H1 (cell line): Measurements from ENCODE around the gene SLC24A1. TPM values are rescaled to one million over a fixed set of nuclear protein-coding genes. Genes with fewer than 3 reads are reported as not detected.

Experiments
- CTCF ChIA-PET: fragments of 300-600 bp; sonication (Branson Sonifier 250); formaldehyde crosslinking; loops from one replicate; lab custom pipeline; 2021; ENCODE audit not compliant: partially characterized antibody; lab: Charles Lee
- POLR2A ChIA-PET: fragments of 300-600 bp; sonication (Branson Sonifier 250); formaldehyde crosslinking; loops from one replicate; lab custom pipeline; 2021; ENCODE audit warnings: inconsistent platforms; ENCODE audit not compliant: partially characterized antibody; lab: Charles Lee
- DNase-seq, 2 experiments: peaks; one replicate each; pipeline versions ENCODE4 v3.0.0 to v3.0.0-alpha.2; 2010 to 2022; ENCODE audit warnings: low spot score in 2 of 2, low read depth in 1 of 2, mixed read lengths in 1 of 2
- FAIRE-seq: peaks from 2 replicates; lab custom pipeline; 2011; peaks lifted over from hg19 to GRCh38; lab: Jason Lieb, UNC
- H2AFZ ChIP-seq: 2 replicates; pipeline ENCODE4 v1.8.1; 2012; ENCODE audit warnings: low read length, inconsistent platforms
- H2AK5ac ChIP-seq: 2 replicates; pipeline ENCODE4 v1.6.1; 2013; ENCODE audit warnings: low read depth, low read length
- H2BK120ac ChIP-seq: replicated peaks from 2 replicates; pipeline ENCODE3; 2013; ENCODE audit warnings: low read depth, low read length, inconsistent platforms
- H2BK12ac ChIP-seq: 2 replicates; pipeline ENCODE4 v1.6.1; 2013; ENCODE audit warnings: low read depth, low read length
- H2BK15ac ChIP-seq: 2 replicates; pipeline ENCODE4 v1.6.1; 2013; ENCODE audit warnings: low read length
- H2BK20ac ChIP-seq: 2 replicates; pipeline ENCODE4 v1.6.1; 2013; ENCODE audit warnings: low read length
- H2BK5ac ChIP-seq: 2 replicates; pipeline ENCODE4 v1.6.1; 2013; ENCODE audit warnings: low read depth, low read length
- H3K14ac ChIP-seq: 2 replicates; pipeline ENCODE4 v1.6.1; 2013; ENCODE audit warnings: inconsistent platforms; ENCODE audit not compliant: insufficient read length
- H3K18ac ChIP-seq: 2 replicates; pipeline ENCODE4 v1.6.1; 2013; ENCODE audit warnings: low read length; ENCODE audit errors: extremely low read depth
- H3K23ac ChIP-seq: 2 replicates; pipeline ENCODE4 v1.6.1; 2013; ENCODE audit warnings: inconsistent platforms; ENCODE audit not compliant: insufficient read length
- H3K23me2 ChIP-seq: 2 replicates; pipeline ENCODE4 v1.6.1; 2013; ENCODE audit warnings: low read depth, low read length
- H3K27ac ChIP-seq: 2 replicates; pipeline ENCODE4 v1.6.1; 2011; ENCODE audit warnings: low read depth, low read length, inconsistent platforms
- H3K27me3 ChIP-seq, 4 experiments: replicated peaks in 1 of 4; 1 replicate in 1 of 4; 2 replicates in 3 of 4; pipeline versions ENCODE4 v1.6.1 to v1.8.1; 2011 to 2013; ENCODE audit warnings: low read length in 3 of 4, mild to moderate bottlenecking in 3 of 4, inconsistent platforms in 2 of 4, mixed read lengths in 2 of 4, moderate library complexity in 1 of 4; ENCODE audit not compliant: control insufficient read depth in 3 of 4, insufficient read depth in 3 of 4; ENCODE audit errors: extremely low read depth in 1 of 4
- H3K36me3 ChIP-seq, 4 experiments: 2 replicates each; pipeline versions ENCODE4 v1.6.1 to v1.8.1; 2011 to 2013; ENCODE audit warnings: mild to moderate bottlenecking in 4 of 4, low read length in 3 of 4, moderate library complexity in 2 of 4, control low read depth in 1 of 4, inconsistent platforms in 1 of 4; ENCODE audit not compliant: insufficient read depth in 4 of 4, control insufficient read depth in 2 of 4
- H3K4ac ChIP-seq: replicated peaks from 2 replicates; pipeline ENCODE3; 2013; ENCODE audit warnings: low read length, low read depth, mixed read lengths, inconsistent platforms; ENCODE audit not compliant: insufficient read length
- H3K4me1 ChIP-seq, 4 experiments: replicated peaks in 1 of 4; 1 replicate in 1 of 4; 2 replicates in 3 of 4; pipeline versions ENCODE4 v1.6.1 to v1.8.1; 2011 to 2013; ENCODE audit warnings: low read length in 3 of 4, inconsistent platforms in 2 of 4, mixed read lengths in 1 of 4; ENCODE audit not compliant: insufficient read depth in 4 of 4, control insufficient read depth in 3 of 4
- H3K4me2 ChIP-seq, 2 experiments: 2 replicates each; pipeline versions ENCODE4 v1.6.1 to v1.8.1; 2011 to 2013; ENCODE audit warnings: low read depth in 2 of 2, low read length in 2 of 2, control low read depth in 1 of 2, inconsistent platforms in 1 of 2, mild to moderate bottlenecking in 1 of 2; ENCODE audit not compliant: insufficient read depth in 1 of 2
- H3K4me3 ChIP-seq, 4 experiments: fragments of 200-600, 300-600 bp in 1 of 4; sonication (generic), shearing (Covaris generic), sonication (Bioruptor Twin) in 1 of 4; 2 replicates each; pipeline versions ENCODE4 v1.5.1 to v1.8.1; 2011 to 2016; ENCODE audit warnings: low read length in 4 of 4, low read depth in 3 of 4, control low read depth in 2 of 4, inconsistent platforms in 2 of 4, mild to moderate bottlenecking in 2 of 4, mixed read lengths in 1 of 4, moderate library complexity in 1 of 4; ENCODE audit not compliant: insufficient read depth in 2 of 4; ENCODE audit errors: extremely low read depth in 1 of 4
- H3K56ac ChIP-seq: replicated peaks from 2 replicates; pipeline ENCODE3; 2013; ENCODE audit warnings: low read depth, mild to moderate bottlenecking, mixed read lengths, low read length, inconsistent platforms; ENCODE audit not compliant: insufficient read length
- H3K79me1 ChIP-seq: 2 replicates; pipeline ENCODE4 v1.6.1; 2013; ENCODE audit warnings: low read depth, low read length, control low read depth
- H3K79me2 ChIP-seq, 2 experiments: 2 replicates each; pipeline versions ENCODE4 v1.6.1 to v1.8.1; 2012 to 2013; ENCODE audit warnings: low read length in 2 of 2, mild to moderate bottlenecking in 2 of 2, inconsistent platforms in 1 of 2; ENCODE audit not compliant: insufficient read depth in 2 of 2, control insufficient read depth in 1 of 2
- H3K9ac ChIP-seq, 4 experiments: replicated peaks in 1 of 4; 1 replicate in 1 of 4; 2 replicates in 3 of 4; pipeline versions ENCODE4 v1.6.1 to v1.8.1; 2011 to 2013; ENCODE audit warnings: low read depth in 3 of 4, low read length in 3 of 4, control low read depth in 2 of 4, mild to moderate bottlenecking in 2 of 4, moderate library complexity in 2 of 4, inconsistent platforms in 1 of 4; ENCODE audit errors: extremely low read depth in 1 of 4
- H3K9me3 ChIP-seq, 2 experiments: 2 replicates each; pipeline versions ENCODE4 v1.6.1 to v1.8.1; 2012 to 2013; ENCODE audit warnings: mild to moderate bottlenecking in 2 of 2, moderate library complexity in 2 of 2, control low read depth in 1 of 2, inconsistent platforms in 1 of 2, low read depth in 1 of 2, low read length in 1 of 2, mixed read lengths in 1 of 2; ENCODE audit not compliant: insufficient read depth in 2 of 2
- H4K20me1 ChIP-seq, 2 experiments: replicated peaks in 1 of 2; 2 replicates each; pipeline versions ENCODE3 to v1.8.1; 2011 to 2013; ENCODE audit warnings: inconsistent platforms in 2 of 2, low read length in 2 of 2, mild to moderate bottlenecking in 1 of 2; ENCODE audit not compliant: insufficient read depth in 2 of 2, control insufficient read depth in 1 of 2
- H4K5ac ChIP-seq: 2 replicates; pipeline ENCODE4 v1.6.1; 2013; ENCODE audit warnings: low read length, low read depth, mixed read lengths, inconsistent platforms; ENCODE audit not compliant: insufficient read length
- H4K8ac ChIP-seq: 2 replicates; pipeline ENCODE4 v1.8.0; 2013; ENCODE audit warnings: mild to moderate bottlenecking, moderate library complexity, low read length, inconsistent platforms; ENCODE audit not compliant: insufficient read depth; ENCODE audit errors: extremely low read depth
- H4K91ac ChIP-seq: replicated peaks from 2 replicates; pipeline ENCODE3; 2013; ENCODE audit warnings: low read length, mixed read lengths, inconsistent platforms; ENCODE audit not compliant: insufficient read length
- EP300 ChIP-seq, 2 experiments: IDR thresholded peaks; 1 replicate in 1 of 2; 2 replicates in 1 of 2; pipeline ENCODE4 v1.6.1; 2011 to 2012; ENCODE audit warnings: low read depth in 2 of 2, low read length in 2 of 2, mild to moderate bottlenecking in 2 of 2, borderline replicate concordance in 1 of 2, inconsistent platforms in 1 of 2, moderate library complexity in 1 of 2
- EZH2 ChIP-seq: fragments of 200-600 bp; sonication (generic); IDR thresholded peaks from 2 replicates; pipeline ENCODE4 v1.7.1; 2012; ENCODE audit warnings: low read depth, mild to moderate bottlenecking, moderate library complexity, low read length, inconsistent platforms; ENCODE audit not compliant: severe bottlenecking
- KDM5A ChIP-seq: fragments of 200-600 bp; IDR thresholded peaks from 2 replicates; pipeline ENCODE4 v1.7.1; 2012; ENCODE audit warnings: mild to moderate bottlenecking, low read length, inconsistent platforms, mixed read lengths
- NRF1 ChIP-seq: IDR thresholded peaks from 2 replicates; pipeline ENCODE4 v1.6.1; 2011; ENCODE audit warnings: mild to moderate bottlenecking, low read depth, low read length, improper control_type of control experiment
- POLR2AphosphoS5 ChIP-seq: IDR thresholded peaks from 2 replicates; pipeline ENCODE4 v1.6.1; 2011; ENCODE audit warnings: low read depth, low read length
- RNF2 ChIP-seq: fragments of 200-900, 300-1000 bp; sonication (generic); IDR thresholded peaks from 2 replicates; pipeline ENCODE4 v1.7.1; 2016; ENCODE audit warnings: borderline replicate concordance, low read depth, mild to moderate bottlenecking, antibody characterized with exemption, low read length; ENCODE audit not compliant: poor library complexity, severe bottlenecking; ENCODE audit errors: missing control alignments
- SIRT6 ChIP-seq: IDR thresholded peaks from one replicate; pipeline ENCODE4 v1.7.1; 2012; ENCODE audit warnings: low read length, inconsistent platforms
- WGBS, 2 experiments: shearing (Covaris generic) in 1 of 2; methylation state at CpG; one replicate each; pipeline versions ENCODE4 v1.1.6 to v1.1.7; 2013 to 2015; ENCODE audit warnings: low lambda C conversion rate in 2 of 2, mixed read lengths in 2 of 2, inconsistent platforms in 1 of 2, low coverage in 1 of 2, missing lambda C conversion rate in 1 of 2; ENCODE audit not compliant: insufficient replicate concordance in 2 of 2, insufficient coverage in 1 of 2, insufficient read length in 1 of 2; ENCODE audit errors: extremely low coverage in 1 of 2, missing lambda C conversion rate in 1 of 2; 5-methylcytosine and 5-hydroxymethylcytosine counted together
- polyA plus RNA-seq, 7 experiments: library from polyadenylated mRNA; depleted of rRNA in 3 of 7; stranded (reverse) in 5 of 7; unstranded in 2 of 7; fragments of >200 nt in 5 of 7; fragments of 200-250 nt in 2 of 7; gene quantifications; 1 replicate in 5 of 7; 2 replicates in 1 of 7; 4 replicates in 1 of 7; pipeline versions ENCODE4 v1.2.1 to v1.2.3, GENCODE V29; 2011 to 2013; ENCODE audit warnings: missing spikeins in 2 of 7, mixed read lengths in 2 of 7
- total RNA-seq: library from RNA; stranded (reverse); fragmentation: NEBNext Ultra II Directional; extraction: Animal tissue kit (Norgen Biotek cat#: 25700); gene quantifications from 2 replicates; pipeline ENCODE4 v1.2.1, GENCODE V29; 2021

The SLC24A1 gene
- total and polyA plus RNA-seq, 2 of the 8 experiments (the other 6 are each of a cell fraction or from before 2014, with no cell fraction given), result 4.9 to 6.6 TPM

DNA sequence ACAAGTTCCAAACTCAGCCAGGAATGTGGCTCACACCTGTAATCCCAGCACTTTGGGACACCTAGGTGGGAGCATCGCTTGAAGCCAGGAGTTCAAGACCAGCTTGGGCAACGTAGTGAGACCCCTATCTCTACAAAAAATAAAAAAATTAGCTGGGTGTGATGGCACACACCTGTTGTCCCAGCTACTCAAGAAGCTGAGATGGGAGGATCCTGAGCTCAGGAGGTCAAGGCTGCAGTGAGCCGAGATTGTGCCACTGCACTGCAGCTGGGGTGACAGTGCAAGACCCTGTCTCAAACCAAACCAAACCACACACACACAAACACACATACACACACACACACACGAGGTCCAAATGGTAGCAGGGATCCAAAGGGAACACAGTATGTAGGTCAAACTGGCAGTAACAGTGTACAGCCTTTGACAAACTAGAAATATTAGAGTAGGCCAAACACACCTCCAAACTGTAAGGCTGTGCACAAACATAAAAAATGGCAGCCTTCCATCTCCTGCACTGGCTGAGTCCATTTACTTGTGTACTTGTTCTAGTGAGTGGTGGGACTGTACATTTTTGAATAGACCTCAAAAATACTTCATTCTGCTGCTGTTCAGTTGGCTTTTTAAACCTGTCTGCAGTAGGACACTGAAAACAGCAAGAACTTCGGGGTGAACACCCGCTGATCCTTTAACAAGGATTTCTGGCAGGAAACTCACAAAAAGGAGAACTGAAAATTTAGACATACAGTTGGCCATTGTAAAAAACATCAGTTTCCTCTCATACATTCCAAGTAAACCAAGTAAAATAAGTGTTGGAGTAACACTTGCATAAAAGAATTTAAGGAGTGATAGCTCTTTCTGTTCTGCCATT, 44.4 kb upstream of the SLC24A1 start:
- Histone ChIP-seq H3K4me3 (no peak overlapping the region), H4K5ac (no peak overlapping the region), H2BK20ac (no peak overlapping the region), H3K27me3 (no peaks in the 10 kb centered on the region), H4K91ac (no peak overlapping the region), H3K4me2 (no peak overlapping the region), H2BK15ac (no peak overlapping the region), H3K23me2 (no peaks in the 10 kb centered on the region), H3K27ac (no peak overlapping the region), H3K9ac (no peak overlapping the region), H4K8ac (no peak overlapping the region), H2AK5ac (no peak overlapping the region), H2BK12ac (no peak overlapping the region), H3K4ac (no peak overlapping the region), H3K18ac (no peak overlapping the region), H3K56ac (no peak overlapping the region), H2AFZ (no peak overlapping the region), H3K4me1 (no peaks in the 10 kb centered on the region), H3K79me2 (no peaks in the 10 kb centered on the region), H3K9me3 (no peaks in the 10 kb centered on the region), H4K20me1 (peaks cover 0 to 6% of the 10 kb centered on the region in 2 experiments), H3K36me3 (peaks cover 5 to 45% (median 34%) of the 10 kb centered on the region in 4 experiments; a peak in 7 of 8 replicates), H3K23ac (no peak overlapping the region), H2BK120ac (no peak overlapping the region), H3K79me1 (no peaks in the 10 kb centered on the region), H3K14ac (no peak overlapping the region), H2BK5ac (no peak overlapping the region)
- FAIRE-seq (no peak), DNase-seq (no peak)
- POLR2A ChIA-PET, result interaction anchor here (1.0 to 2.2 kb wide), 3 partner anchors 47 to 292 kb away, joined by 3 to 9 read pairs (median 4); partner anchors contain the start of genes HACD3 and RAB11A
- CTCF ChIA-PET, result interaction anchor here (0.6 kb wide), 1 partner anchor 46 kb away, joined by 3 read pairs; no protein-coding TSS in a partner anchor
- TF ChIP-seq KDM5A (no peak), EP300 (IDR thresholded peaks at IDR 0.05; ENCODE audit: borderline replicate concordance in 1 of 2, low read depth in 2 of 2, low read length in 2 of 2) (no peak), RNF2 (no peak), NRF1 (0 out of 2 replicates have a peak, but pooled peaks have one; percentile 4), EZH2 (no peak), SIRT6 (no peak), POLR2AphosphoS5 (peak; percentile 76)
- WGBS, 2 experiments, result 92% methylated on average over 6 of the region's 6 CpGs; no CpG with 5 or more reads in 1 of the 2 experiments
